GM12878 (cell line): Measurements from ENCODE around the gene TTI1. TPM values are rescaled to one million over a fixed set of nuclear protein-coding genes. Genes with fewer than 3 reads are reported as not detected.

Source experiments
- ATAC-seq: fragments of 200-7000 bp; cut with Tn5 transposase; 3 replicates; pipeline ENCODE4 v1.9.1; 2020; ENCODE audit warnings: mild to moderate bottlenecking, moderate library complexity
- BruUV-seq: library from RNA; stranded (reverse); fragments of 400-500 nt; replicated peaks from 2 replicates; lab custom pipeline; 2021; lab: Mats Ljungman, UMichigan
- CTCF ChIA-PET: fragments of 300-600 bp; sonication (Branson Sonifier 250); formaldehyde crosslinking; extraction: SDS; loops from one replicate; lab custom pipeline; 2021; ENCODE audit warnings: inconsistent platforms; lab: Yijun Ruan, JAX
- POLR2A ChIA-PET: fragments of 350-600 bp; formaldehyde crosslinking; extraction: SDS; loops from one replicate; lab custom pipeline; 2021; ENCODE audit warnings: inconsistent platforms; lab: Charles Lee
- RAD21 ChIA-PET: fragments of 300-600 bp; sonication (Branson Sonifier 250); formaldehyde crosslinking; loops from one replicate; lab custom pipeline; 2023; ENCODE audit warnings: antibody characterized with exemption; ENCODE audit not compliant: unreplicated experiment; lab: Charles Lee
- SMC1A ChIA-PET: fragments of 300-600 bp; sonication (Branson Sonifier 250); formaldehyde crosslinking; loops from one replicate; lab custom pipeline; 2023; ENCODE audit not compliant: unreplicated experiment, uncharacterized antibody; lab: Charles Lee
- DNase-seq: peaks from one replicate; pipeline ENCODE4 v3.0.0-alpha.2; 2011; ENCODE audit warnings: low read depth, low spot score
- FAIRE-seq: peaks from 3 replicates; lab custom pipeline; 2011; peaks lifted over from hg19 to GRCh38; lab: Jason Lieb, UNC
- H2AFZ ChIP-seq: 2 replicates; pipeline ENCODE4 v1.6.0; 2011; ENCODE audit warnings: low read depth, low read length, control low read depth; ENCODE audit not compliant: control insufficient read depth
- H3K27ac ChIP-seq: 2 replicates; pipeline ENCODE4 v1.5.1; 2011; ENCODE audit warnings: control low read depth; ENCODE audit not compliant: control insufficient read depth, insufficient read depth
- H3K27me3 ChIP-seq, 2 experiments: replicated peaks in 1 of 2; 2 replicates each; pipeline versions ENCODE4 v1.6.0 to v1.6.1; 2011; ENCODE audit warnings: low read length in 1 of 2; ENCODE audit not compliant: control insufficient read depth in 2 of 2, insufficient read depth in 2 of 2
- H3K36me3 ChIP-seq, 2 experiments: 2 replicates each; pipeline ENCODE4 v1.5.1; 2011; ENCODE audit warnings: low read length in 1 of 2; ENCODE audit not compliant: control insufficient read depth in 2 of 2, insufficient read depth in 2 of 2
- H3K4me1 ChIP-seq: 2 replicates; pipeline ENCODE4 v1.6.1; 2011; ENCODE audit warnings: mild to moderate bottlenecking, low read length, moderate library complexity, mixed read lengths; ENCODE audit not compliant: control insufficient read depth, insufficient read depth
- H3K4me2 ChIP-seq: 2 replicates; pipeline ENCODE4 v1.6.0; 2011; ENCODE audit warnings: control low read depth; ENCODE audit not compliant: control insufficient read depth, insufficient read depth
- H3K4me3 ChIP-seq: fragments of 200-600 bp; sonication (generic); 2 replicates; pipeline ENCODE4 v1.5.1; 2016
- H3K79me2 ChIP-seq: 2 replicates; pipeline ENCODE4 v1.6.0; 2011; ENCODE audit warnings: low read length; ENCODE audit not compliant: control insufficient read depth, insufficient read depth
- H3K9ac ChIP-seq: 2 replicates; pipeline ENCODE4 v1.8.0; 2011; ENCODE audit warnings: low read length, control low read depth, mixed read lengths; ENCODE audit not compliant: control insufficient read depth, insufficient read depth
- H3K9me3 ChIP-seq: replicated peaks from 3 replicates; pipeline ENCODE4 v1.5.1; 2011; ENCODE audit warnings: mild to moderate bottlenecking, low read length; ENCODE audit not compliant: control insufficient read depth, insufficient read depth
- H4K20me1 ChIP-seq: 2 replicates; pipeline ENCODE4 v1.6.0; 2011; ENCODE audit not compliant: control insufficient read depth, insufficient read depth
- ASH2L ChIP-seq: fragments of 300-600, 200-600 bp; sonication (generic); IDR thresholded peaks from 2 replicates; pipeline ENCODE4 v1.6.1; 2017; ENCODE audit warnings: low read depth, mild to moderate bottlenecking, borderline replicate concordance
- ETV6 ChIP-seq, 2 experiments: fragments of 450-650 bp in 1 of 2; IDR thresholded peaks in 1 of 2; conservative IDR thresholded peaks in 1 of 2; 2 replicates each; pipeline ENCODE4 v1.6.1; 2014; ENCODE audit warnings: antibody characterized with exemption in 1 of 2, borderline replicate concordance in 1 of 2, low read depth in 1 of 2, mild to moderate bottlenecking in 1 of 2, moderate library complexity in 1 of 2
- HDAC6 ChIP-seq: fragments of 200-600 bp; sonication (generic); IDR thresholded peaks from one replicate; pipeline ENCODE4 v1.8.0; 2017; ENCODE audit warnings: antibody characterized with exemption; ENCODE audit not compliant: unreplicated experiment
- IRF4 ChIP-seq: IDR thresholded peaks from 2 replicates; pipeline ENCODE4 v1.6.1; 2011; ENCODE audit warnings: low read depth, low read length
- LARP7 ChIP-seq: fragments of 450-650 bp; IDR thresholded peaks from 2 replicates; pipeline ENCODE4 v1.6.1; 2017; ENCODE audit warnings: mild to moderate bottlenecking
- MTA3 ChIP-seq: IDR thresholded peaks from 2 replicates; pipeline ENCODE4 v1.6.1; 2012; ENCODE audit warnings: low read length, inconsistent platforms, borderline replicate concordance
- POLR2A ChIP-seq: IDR thresholded peaks from 2 replicates; pipeline ENCODE4 v1.6.1; 2011; ENCODE audit warnings: low read depth, mild to moderate bottlenecking, low read length
- WGBS: methylation state at CpG from one replicate; pipeline ENCODE4 v1.1.6; 2016; ENCODE audit warnings: low lambda C conversion rate; ENCODE audit not compliant: insufficient replicate concordance, insufficient coverage; ENCODE audit errors: missing lambda C conversion rate; 5-methylcytosine and 5-hydroxymethylcytosine counted together
- in situ Hi-C: fragments of 300-500 bp; cut with MboI; formaldehyde crosslinking; loops from 9 replicates; pipeline ENCODE4 v1.14.3; 2018; ENCODE audit warnings: mixed read lengths
- intact Hi-C: fragments of 100-400 bp; cut with micrococcal nuclease; formaldehyde crosslinking; loops from one replicate; pipeline ENCODE4 v1.14.2; 2022; ENCODE audit not compliant: unreplicated experiment
- polyA plus RNA-seq, 11 experiments: library from polyadenylated mRNA; depleted of rRNA in 4 of 11; unstranded in 6 of 11; stranded (reverse) in 5 of 11; fragments of >200 nt; fragmentation: Nextera tagmentation in 4 of 11; fragmentation: Illumina TruSeq in 1 of 11; extraction: Ambion mirVana in 4 of 11; extraction: Trizol in 1 of 11; gene quantifications; 1 replicate in 1 of 11; 2 replicates in 10 of 11; pipeline versions ENCODE4 v1.2.1 to v1.2.3, GENCODE V29; 2011 to 2016; ENCODE audit warnings: inconsistent platforms in 2 of 11, missing spikeins in 2 of 11, low read depth in 1 of 11
- total RNA-seq, 4 experiments: library from RNA; depleted of rRNA in 3 of 4; stranded (reverse); fragments of >200 nt in 3 of 4; fragmentation: Illumina TruSeq in 1 of 4; extraction: Trizol in 1 of 4; gene quantifications; 2 replicates each; pipeline versions ENCODE4 v1.2.1 to v1.2.3, GENCODE V29; 2013 to 2021
- TF ChIP-seq, protein P1 (sequence below): fragments of 450-650 bp; conservative IDR thresholded peaks from 2 replicates; pipeline ENCODE4 v1.6.1; 2017; ENCODE audit warnings: mild to moderate bottlenecking, moderate library complexity
- TF ChIP-seq, protein P2 (sequence below): IDR thresholded peaks from 2 replicates; pipeline ENCODE4 v1.6.1; 2012; ENCODE audit warnings: low read depth, low read length, improper control_type of control experiment

The TTI1 gene
- total and polyA plus RNA-seq, 10 of the 15 experiments (the other 5 are each of a cell fraction or from before 2014, with no cell fraction given) = 5.3 to 44.6 (median 24.9) TPM

DNA sequence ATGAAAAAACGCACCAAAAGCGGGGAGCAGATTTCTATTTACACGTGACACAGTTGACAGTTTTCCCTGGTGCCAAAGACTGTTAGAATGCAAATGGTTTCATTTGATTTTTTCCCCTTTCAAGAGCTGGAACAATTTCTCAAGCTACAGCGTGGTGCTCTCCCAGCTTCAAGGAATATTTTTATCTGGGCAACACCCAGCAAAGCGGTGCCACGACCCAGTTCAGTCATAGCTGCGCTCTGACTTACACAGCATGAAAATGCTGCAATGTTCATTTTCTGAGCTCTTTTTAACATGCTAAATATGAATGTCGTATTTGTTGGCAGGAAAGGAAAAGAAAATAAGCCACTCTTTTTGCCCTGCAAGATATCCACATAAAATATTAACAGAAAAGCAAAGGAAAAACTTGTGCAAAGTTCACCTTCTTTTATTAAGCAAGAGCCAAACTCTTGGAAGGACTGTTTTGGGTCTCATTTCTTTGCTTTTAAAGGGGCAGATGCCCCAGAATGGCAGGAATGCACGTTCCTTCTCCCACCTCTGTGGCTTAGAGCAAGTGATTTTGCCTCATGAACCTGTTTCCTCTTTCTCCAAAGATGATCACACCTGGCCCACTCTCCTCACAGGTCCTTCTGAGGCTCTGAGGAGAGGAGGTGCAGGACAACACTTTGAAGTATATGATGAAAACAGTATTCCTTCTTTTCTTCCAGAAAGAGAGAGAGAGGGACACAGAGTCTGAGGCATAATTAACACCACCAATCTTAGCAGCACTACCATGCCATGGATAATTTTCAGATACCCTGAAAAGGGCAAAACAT, 47.0 kb downstream of the TTI1 start (continued):
- TF ChIP-seq, protein P1, sequence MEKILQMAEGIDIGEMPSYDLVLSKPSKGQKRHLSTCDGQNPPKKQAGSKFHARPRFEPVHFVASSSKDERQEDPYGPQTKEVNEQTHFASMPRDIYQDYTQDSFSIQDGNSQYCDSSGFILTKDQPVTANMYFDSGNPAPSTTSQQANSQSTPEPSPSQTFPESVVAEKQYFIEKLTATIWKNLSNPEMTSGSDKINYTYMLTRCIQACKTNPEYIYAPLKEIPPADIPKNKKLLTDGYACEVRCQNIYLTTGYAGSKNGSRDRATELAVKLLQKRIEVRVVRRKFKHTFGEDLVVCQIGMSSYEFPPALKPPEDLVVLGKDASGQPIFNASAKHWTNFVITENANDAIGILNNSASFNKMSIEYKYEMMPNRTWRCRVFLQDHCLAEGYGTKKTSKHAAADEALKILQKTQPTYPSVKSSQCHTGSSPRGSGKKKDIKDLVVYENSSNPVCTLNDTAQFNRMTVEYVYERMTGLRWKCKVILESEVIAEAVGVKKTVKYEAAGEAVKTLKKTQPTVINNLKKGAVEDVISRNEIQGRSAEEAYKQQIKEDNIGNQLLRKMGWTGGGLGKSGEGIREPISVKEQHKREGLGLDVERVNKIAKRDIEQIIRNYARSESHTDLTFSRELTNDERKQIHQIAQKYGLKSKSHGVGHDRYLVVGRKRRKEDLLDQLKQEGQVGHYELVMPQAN = no peak
- no peak for TF ChIP-seq POLR2A

DNA sequence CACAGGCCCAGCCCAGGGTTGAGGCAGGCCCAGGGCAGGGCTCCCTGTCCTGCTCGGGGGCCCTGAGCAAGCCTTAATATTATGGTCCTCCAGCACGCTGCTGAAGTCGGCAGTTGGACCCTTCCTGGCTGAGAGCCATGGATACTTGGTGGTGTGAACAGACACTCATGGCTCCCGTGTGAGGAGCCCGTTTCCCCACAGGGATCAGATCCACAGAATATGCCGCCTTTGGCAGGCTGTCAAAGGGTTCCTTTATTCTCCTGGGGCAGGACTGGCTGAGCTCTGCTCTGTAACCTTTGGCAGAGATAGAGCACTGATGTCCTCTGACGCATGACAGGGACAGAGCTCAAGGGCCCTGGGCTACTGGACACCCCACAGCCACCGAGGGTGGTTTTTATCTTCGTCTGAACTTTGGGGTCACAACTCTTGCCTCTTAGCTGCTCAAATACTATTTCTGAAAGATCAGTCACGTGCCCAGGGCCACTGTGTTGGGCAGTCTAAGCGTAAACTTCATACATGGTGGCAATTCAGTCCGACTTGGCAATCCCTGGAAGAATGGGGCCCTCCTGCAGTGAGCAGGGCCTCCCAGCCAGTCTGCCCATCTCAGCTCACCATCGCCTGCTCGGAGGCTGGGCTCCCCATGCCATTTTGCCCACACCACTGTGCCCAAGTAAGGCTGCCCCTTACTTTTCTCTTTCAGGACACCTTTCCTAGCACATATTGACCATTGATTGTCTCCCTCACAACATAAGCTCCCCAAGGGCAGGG, 49.1 kb downstream of the TTI1 start:
- RAD21 ChIA-PET = no interaction called here
- Histone ChIP-seq H3K27me3 (no peaks in the 10 kb centered on the region), H3K9me3 (no peaks in the 10 kb centered on the region), H3K36me3 (no peaks in the 10 kb centered on the region; a peak in 2 of 4 replicates), H4K20me1 (no peaks in the 10 kb centered on the region), H2AFZ (no peak overlapping the region), H3K4me1 (no peaks in the 10 kb centered on the region), H3K4me2 (no peak overlapping the region), H3K4me3 (no peak overlapping the region), H3K9ac (no peak overlapping the region), H3K27ac (no peak overlapping the region), H3K79me2 (no peaks in the 10 kb centered on the region)
- ATAC-seq (no peak), FAIRE-seq (no peak), DNase-seq (no peak)
- CTCF ChIA-PET = interaction anchor here (2.8 kb wide), 1 partner anchor 10 kb away, joined by 8 read pairs; no protein-coding TSS in a partner anchor
- intact Hi-C loops = no loop called here
- TF ChIP-seq IRF4 = no peak
- no peak for TF ChIP-seq HDAC6
- TF ChIP-seq ASH2L = no peak
- TF ChIP-seq, protein P2, sequence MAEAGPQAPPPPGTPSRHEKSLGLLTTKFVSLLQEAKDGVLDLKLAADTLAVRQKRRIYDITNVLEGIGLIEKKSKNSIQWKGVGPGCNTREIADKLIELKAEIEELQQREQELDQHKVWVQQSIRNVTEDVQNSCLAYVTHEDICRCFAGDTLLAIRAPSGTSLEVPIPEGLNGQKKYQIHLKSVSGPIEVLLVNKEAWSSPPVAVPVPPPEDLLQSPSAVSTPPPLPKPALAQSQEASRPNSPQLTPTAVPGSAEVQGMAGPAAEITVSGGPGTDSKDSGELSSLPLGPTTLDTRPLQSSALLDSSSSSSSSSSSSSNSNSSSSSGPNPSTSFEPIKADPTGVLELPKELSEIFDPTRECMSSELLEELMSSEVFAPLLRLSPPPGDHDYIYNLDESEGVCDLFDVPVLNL = no peak
- no peak for TF ChIP-seq MTA3
- TF ChIP-seq LARP7 = no peak
- TF ChIP-seq ETV6 (conservative IDR thresholded peaks at IDR 0.05 in 1 of 2, IDR thresholded peaks at IDR 0.05 in 1 of 2; ENCODE audit: borderline replicate concordance in 1 of 2, low read depth in 1 of 2) = no peak
- BruUV-seq = no TSS peak
- SMC1A ChIA-PET = no interaction called here
- 93% methylated on average over 14 of the region's 14 CpGs for WGBS
- POLR2A ChIA-PET = interaction anchor here (0.6 kb wide), 1 partner anchor 1035 kb away, joined by 3 read pairs; no protein-coding TSS in a partner anchor
- in situ Hi-C loops = no loop called here
